Measurements from ENCODE around the gene CGN.

DNA sequence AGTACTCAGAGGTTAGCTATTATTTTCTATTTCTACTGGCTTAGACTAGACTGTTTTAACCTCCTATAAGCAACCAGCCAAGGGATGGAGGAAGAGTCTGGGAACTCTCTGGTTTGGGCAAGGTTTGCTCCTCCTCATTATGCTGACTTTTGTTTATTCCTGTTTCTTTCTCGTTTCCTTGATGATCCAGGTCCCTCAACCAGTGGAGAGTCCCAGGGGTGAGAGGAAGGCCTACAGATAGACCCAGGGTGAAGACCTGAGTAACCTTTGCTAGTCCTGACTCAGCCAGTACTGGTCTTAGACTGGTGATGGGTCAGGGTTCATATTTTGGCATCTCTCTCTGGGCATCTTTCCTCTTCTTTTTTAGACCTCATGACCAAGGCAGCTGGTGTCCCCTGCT is 34.4 kb downstream of the CGN start:
- TF ChIP-seq, protein P1, sequence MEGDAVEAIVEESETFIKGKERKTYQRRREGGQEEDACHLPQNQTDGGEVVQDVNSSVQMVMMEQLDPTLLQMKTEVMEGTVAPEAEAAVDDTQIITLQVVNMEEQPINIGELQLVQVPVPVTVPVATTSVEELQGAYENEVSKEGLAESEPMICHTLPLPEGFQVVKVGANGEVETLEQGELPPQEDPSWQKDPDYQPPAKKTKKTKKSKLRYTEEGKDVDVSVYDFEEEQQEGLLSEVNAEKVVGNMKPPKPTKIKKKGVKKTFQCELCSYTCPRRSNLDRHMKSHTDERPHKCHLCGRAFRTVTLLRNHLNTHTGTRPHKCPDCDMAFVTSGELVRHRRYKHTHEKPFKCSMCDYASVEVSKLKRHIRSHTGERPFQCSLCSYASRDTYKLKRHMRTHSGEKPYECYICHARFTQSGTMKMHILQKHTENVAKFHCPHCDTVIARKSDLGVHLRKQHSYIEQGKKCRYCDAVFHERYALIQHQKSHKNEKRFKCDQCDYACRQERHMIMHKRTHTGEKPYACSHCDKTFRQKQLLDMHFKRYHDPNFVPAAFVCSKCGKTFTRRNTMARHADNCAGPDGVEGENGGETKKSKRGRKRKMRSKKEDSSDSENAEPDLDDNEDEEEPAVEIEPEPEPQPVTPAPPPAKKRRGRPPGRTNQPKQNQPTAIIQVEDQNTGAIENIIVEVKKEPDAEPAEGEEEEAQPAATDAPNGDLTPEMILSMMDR (IDR thresholded peaks at IDR 0.05): no peak
- TF ChIP-seq EP300 (IDR thresholded peaks at IDR 0.05) (no peak), POLR2A (IDR thresholded peaks at IDR 0.05) (no peak)
